ENCODE results near the gene VPS26A.

DNA sequence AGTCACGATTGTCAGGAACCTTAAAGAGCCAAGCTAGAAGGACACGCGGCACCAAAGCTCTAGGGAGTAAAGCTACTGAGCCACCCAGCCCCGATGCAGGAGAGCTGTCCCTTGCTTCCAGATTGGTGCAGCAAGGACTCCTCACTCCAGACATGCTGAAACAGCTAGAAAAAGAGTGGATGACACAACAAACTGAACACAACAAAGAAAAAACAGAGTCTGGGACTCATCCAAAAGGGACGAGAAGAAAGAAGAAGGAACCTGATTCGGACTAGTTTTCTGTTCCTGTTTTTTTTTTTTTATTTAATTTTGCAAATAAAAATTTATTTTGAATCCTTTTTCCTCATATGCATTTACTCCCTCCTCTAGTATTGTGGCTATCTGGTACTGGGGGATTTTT is 84.8 kb downstream of the VPS26A start:
- TF ChIP-seq, protein P1, sequence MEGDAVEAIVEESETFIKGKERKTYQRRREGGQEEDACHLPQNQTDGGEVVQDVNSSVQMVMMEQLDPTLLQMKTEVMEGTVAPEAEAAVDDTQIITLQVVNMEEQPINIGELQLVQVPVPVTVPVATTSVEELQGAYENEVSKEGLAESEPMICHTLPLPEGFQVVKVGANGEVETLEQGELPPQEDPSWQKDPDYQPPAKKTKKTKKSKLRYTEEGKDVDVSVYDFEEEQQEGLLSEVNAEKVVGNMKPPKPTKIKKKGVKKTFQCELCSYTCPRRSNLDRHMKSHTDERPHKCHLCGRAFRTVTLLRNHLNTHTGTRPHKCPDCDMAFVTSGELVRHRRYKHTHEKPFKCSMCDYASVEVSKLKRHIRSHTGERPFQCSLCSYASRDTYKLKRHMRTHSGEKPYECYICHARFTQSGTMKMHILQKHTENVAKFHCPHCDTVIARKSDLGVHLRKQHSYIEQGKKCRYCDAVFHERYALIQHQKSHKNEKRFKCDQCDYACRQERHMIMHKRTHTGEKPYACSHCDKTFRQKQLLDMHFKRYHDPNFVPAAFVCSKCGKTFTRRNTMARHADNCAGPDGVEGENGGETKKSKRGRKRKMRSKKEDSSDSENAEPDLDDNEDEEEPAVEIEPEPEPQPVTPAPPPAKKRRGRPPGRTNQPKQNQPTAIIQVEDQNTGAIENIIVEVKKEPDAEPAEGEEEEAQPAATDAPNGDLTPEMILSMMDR (IDR thresholded peaks at IDR 0.05; ENCODE audit: low read depth, low read length), result no peak
- no peak for TF ChIP-seq POLR2A (IDR thresholded peaks at IDR 0.05; ENCODE audit: extremely low read depth, insufficient read length)
